ENCODE results near the gene TMEM134.
"Not testable (repeated sequence)": the region's sequence is repeated elsewhere in the genome, so short reads cannot be mapped to it uniquely, and the experiment has no call there.

Gene TMEM134

DNA sequence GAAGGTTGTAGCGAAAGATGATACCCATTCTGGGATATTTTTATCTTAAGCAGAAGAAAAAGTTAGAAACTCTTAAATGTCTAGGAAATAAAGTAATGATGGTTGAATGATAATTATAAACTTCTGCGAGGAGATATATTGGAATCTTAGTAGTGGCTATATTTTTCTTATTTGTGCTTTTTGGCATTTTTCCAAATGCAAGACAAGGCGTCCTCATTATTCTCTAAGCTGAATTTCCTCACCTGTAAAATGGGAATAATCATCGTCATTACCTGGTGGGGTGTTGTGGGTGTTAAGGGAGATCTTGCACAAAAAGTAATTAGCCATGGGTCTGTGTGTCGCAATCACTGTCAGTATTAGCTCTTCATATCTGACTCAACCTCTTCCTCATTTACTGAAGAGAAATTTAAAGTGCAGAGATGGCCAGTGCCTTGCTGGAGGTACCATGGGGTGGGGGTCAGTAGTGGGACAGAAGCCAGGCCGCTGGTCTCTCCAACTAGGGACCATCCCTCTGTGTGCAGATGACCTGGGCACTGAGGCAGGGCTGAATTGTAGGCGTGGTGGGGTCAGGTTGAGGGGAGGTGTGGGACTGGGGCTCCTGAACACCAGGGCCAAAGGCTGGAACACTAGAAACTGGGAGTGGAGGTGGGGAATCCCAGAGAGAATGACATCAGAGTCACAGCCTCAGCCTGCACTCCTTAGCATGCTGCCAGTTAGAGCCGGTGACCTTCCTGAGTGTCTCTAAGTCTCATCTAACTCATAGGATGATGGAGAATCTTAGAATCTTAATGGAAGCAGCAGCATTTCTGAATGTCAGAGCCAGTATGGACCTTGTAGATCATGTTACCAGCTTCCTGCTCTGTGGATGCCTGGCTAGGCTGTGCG, 32.0 kb upstream of the TMEM134 start:
- no peak for DNase-seq

DNA sequence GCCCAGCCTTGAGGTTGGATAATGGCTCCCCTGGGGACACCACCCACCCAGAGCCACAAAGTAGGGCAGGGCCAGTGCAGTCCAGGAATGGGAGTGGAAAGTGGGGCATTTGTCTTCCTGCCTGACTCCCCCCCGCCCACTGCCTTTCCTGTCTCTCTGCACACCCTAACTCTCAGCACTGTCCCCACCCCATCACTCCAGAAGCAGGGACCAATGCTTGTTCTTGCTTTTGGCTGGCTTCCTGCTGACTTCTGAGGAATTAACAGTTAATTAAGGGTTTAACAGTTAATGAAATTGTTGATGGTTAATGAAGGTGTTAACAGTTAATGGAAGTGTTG, 31.4 kb upstream of the TMEM134 start:
- no peak for DNase-seq

DNA sequence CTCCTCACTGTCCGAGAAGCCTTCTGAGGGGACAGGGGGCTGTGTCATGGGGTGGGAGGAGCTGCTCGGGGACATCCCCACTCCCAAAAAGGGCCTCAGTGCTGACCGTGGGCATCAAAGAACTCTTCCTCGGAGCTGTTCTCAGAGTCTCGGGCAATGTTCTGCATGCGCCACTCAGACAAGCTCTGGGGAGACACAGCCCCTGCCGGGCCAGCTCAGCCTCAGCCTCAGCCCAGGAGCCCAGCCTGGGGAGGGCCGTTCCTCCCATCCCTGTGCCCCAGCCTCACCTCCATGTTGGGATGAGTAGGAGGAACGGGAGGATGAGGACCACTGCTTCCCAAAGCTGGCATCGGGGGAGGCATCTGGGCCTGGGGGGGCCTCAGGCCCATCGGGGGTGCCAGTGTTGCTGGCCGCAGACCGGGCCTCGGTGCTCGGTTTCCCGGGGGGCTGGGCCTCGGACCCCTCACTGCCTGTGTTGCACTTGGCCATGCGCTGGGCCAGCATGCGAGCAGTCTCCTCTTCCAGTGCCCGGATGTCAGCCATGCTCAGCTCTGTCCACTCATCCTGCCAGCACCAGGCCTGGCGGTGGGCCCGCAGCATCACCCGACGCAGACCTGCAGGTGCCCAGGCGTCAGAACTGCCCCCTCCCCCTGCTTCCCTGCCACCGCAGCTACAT, 30.9 kb upstream of the TMEM134 start:
- no peak for DNase-seq

DNA sequence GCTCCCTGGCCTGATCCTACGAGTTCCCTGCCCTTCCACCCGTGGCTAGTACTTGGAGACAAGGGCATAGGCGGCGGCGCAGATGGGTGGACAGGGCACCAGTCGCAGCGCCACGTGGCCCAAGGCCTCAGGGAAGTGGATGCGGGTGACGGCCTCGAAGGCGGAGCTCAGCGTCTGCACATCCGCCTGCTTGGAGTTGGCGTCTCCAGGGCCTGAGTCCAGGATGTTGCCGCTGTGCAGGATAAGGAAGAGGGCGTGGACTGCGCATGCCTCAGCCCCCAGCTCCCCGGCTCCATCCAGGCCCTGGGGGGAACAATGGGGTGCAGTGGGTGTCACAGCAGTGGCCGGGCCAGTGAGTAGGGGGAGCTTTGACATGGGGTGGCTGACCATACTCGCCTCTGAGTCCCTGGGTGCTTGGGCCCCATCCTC, 29.5 kb upstream of the TMEM134 start:
- no peak for DNase-seq

DNA sequence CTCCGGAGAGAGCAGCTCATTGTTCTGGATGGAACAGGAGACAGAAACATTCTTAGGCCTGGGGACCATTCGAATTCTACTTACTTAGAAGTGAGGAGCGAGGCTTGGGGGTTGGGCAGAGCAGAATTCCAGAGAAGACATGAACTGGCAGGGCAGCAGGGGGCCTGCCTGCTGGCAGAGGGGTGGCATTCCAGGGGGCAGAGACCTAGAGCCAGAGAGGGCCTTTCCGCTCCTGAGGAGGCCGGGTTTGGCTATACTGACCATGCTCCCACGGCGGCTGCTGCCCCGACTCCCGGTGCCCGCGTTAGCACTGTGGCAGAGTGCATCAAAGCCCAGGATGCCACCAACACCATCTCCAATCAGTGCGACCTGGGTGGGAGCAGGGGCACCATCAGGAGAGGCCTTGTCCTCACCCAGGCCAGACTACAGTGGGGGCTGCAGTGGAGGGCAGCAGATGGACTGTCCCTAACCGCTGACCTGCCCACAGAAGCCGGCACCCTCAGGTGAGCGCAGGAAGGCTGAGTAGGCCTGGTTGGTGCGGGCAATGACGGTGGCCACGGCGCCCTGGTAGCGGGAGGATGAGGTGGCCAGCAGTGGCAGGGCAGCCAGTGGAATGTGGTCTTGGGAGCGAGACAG, 28.7 kb upstream of the TMEM134 start:
- no peak for DNase-seq

DNA sequence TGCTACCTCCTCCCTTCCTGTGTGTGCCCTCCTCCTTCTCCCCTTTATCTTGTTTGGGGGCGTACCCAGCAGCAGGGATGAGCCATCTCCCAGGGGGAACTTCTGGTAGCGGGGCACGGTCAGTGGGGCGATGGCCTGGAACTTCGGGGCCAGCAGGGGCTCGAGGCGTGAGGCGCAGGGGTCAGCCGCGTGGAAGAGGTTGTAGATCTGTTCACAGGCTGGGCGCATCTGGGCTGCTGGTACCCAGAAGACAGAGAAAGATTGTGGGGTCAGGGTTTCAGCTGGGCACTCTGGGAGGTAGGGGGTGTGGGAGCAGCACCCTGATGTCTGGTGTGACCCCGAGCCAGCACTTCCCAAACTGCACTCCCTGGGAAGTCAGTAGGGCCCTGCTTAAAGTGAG, 27.1 kb upstream of the TMEM134 start:
- DNase-seq: no peak

DNA sequence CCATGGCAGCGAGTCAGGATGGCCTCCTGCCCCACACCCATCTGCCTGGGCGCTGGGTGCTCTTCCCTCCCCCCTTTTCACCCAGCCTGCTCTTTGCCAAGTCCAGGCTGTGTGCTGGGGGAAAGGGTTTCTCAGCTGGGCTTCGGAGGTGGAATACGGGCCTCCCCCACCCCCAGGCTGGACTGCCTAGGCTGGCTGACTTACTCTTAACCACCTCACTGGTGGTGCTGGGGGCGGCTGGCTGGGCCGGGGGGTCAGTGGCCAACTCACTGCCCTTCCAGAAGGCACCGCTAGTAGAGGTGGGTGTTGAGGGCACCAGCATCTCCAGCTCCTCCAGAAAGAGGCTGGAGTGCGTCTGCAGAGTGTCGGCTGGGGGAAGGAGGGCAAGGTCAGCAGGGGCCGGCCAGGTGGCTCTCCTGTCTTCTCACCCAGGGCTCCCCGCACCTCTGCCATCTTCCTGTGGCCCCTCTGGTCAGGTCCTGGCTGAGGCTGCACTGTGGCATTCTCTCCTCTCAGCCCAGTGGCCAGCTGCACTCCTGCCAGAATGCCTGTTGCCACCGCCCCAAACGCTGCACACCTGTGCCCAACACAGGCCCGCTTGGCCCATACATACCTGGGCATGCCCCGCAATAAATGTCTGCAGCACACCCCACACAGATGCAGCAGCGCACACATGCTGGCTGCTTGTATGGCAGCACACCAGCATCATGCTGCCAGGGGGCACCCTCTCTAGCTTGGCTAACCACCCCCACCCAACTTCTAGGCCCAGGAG, 26.4 kb upstream of the TMEM134 start:
- DNase-seq: no peak

DNA sequence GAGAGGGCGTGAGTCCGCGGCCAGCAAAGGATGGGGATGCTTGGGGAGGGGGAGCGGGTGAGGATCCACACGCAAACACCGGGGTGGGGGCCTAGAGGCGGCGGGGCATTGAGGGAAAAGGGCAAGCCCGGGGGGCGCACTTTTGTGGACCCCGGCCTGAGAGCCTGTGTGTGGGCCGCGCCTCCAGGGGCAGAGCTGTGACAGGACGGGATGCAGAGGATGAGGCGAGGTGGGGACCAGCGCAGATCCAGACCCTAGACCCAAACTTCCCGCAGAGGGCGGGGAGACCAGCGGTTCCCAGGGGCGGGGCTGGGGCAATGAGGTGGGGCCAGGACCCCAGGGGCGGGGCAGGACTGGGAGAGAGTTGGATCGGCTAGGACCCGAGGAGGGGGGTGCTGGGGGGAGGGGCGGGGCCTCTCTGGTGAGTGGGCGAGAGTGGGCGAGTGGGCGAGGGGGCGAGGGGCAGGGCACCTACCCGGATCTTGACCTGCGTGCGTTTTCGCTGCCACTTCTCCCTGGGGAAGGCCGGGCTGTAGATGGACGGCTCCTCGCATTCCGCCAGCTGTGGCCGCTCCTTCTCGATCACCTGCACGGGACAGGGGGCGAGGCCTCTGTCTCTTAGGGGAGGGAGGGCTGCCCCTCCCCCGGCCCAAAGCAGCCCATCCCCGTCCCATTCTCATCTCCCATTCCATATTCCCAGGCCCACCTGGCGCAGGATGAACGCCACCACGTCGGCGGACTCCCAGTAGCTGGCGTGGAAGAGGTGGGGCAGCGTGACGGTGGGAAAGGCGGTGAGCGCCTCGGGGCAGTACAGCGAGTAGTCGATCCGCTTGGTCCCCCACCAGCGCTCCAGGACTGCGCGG, 25.6 kb upstream of the TMEM134 start:
- DNase-seq: no peak

DNA sequence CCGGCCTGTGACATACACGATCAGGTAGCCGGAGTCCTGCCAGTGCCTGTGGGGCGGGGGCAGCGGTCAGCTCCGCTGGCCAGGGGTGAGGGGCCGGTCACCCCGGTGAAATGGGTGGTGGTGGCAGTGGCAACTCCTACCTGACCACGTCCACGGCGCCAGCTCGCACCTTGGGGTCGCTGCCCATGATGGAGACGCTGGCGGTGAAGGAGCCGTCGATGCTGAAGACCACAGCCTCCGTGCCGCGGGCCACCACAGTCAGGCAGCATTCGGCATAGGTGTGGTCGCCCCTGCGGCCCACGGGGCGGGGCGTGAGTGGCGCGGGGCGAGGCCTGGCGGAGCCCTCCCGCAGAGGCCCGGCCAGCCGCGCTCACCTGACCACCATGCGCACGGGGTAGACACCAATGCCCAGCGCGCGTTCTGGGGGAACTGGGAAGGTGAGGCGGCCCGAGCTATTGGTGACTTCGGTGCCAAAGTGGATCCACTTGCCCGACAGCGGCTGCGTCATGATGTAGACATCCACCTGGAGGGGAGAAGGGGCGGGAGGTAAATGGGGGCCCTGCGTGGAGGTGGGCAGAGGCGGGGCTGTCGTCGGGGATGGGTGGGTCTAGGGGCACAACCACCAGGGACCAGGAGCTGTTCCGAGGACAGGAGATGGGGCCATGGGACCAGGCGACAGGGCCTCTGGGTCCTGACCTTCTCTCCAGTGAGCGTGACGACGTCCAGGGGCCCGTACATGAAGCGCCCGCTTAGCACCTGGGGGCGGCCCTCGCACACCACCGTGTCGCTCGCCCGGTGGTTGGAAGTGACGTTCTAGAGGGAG, 24.7 kb upstream of the TMEM134 start:
- DNase-seq: no peak

DNA sequence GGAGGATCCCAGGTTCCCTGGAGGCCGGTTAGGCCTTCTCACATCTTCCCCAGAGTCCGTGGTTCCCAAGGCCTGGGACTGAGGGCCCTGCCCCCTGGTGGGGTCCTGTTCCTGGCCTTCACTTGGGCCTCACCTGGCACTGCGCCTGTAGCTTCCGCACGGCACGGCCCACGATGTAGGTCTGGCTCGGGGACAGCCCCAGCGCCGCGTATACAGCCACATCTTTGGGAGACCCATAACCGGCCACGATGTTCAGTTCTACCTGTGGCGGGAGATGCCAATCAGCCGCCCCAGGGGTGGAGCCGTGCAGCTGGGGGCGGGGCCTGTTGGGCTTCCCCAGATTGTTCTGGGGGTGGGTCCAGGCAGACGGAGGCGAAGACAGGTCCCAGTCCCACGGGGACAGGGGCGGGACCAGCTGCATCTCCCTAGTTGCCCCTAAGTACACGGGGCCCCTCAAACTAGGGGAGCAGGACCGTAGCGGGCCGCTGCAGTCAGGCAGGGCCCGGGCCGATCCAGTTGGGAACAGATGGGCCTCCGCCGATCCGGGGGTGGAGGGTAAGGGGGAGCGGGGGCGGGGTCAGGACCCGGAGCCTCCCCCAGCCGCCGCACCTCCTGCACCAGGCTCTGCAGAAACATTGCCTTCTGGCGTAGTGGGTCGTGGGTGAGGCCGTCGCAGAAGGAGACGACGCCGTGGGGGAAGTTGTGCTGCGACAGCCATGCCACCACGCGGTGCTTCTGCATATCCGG, 23.9 kb upstream of the TMEM134 start:
- DNase-seq: no peak

DNA sequence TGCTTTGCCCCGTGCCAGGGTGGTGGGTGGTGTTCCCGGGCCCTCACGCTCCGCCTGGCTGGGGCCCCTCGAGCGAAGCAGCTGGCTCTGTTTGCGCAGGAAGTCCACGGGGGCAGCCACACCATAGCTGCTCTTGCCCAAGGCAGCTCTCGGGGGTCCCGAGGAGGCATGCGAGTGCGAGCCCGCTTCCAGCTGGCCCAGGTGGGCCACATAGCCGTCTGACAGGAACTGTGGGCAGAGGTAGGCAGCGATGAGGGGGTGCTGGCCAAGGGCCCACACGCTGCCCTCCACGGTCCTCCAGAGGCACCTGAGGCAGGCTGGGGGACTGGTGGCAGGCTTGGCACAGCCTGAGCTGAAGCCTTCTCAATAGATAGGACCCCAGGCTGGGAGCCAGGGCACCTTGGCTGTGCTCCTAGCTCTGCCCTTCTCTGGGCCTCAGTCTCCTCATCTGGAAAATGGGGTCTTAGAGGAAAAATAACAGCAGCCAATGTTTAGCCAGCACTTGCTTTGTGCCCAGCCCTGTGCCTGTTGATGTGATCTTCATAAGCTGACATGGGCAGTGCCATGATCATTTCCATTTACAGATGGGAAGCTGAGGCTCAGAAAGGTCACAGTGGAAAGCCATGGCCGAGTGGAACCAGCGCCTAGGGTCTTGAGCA, 23.1 kb upstream of the TMEM134 start:
- no peak for DNase-seq

DNA sequence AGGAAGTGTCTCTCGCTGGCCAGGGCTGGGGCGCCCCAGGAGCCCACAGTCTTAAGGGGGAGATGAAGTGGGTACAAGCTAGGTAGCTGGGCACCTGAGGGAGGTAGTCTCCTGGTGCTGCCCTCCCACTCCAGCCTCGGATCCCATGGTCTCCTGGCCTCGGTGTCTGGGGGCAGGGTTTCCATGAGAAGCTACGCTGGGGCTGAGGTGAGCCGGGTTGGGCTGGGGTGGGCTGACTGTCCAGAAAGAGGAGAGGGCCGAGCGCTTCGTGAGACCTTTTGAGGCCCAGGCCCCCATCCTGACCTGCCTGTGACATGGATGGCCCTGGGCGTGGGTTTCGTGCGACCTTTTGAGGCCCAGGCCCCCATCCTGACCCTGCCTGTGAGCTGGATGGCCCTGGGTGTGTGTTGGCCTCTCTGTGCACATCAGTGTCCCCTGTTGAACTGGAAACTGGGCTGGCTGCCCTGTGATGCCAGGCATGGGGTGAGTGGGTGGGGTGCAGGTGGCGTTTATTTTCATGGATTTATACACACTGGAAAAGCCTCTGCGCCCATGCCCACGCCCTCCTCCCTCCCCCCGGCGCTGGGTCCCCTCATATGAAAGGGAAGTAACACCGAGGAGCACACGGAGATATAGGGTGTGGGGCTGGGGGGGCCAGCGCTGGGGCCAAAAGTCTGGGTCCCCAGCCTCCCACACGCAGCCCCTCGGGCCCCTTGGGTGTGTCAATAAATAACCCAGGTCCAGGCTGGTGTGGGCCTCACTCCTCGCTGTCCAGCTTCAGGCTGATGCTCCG, 22.4 kb upstream of the TMEM134 start:
- no peak for DNase-seq

DNA sequence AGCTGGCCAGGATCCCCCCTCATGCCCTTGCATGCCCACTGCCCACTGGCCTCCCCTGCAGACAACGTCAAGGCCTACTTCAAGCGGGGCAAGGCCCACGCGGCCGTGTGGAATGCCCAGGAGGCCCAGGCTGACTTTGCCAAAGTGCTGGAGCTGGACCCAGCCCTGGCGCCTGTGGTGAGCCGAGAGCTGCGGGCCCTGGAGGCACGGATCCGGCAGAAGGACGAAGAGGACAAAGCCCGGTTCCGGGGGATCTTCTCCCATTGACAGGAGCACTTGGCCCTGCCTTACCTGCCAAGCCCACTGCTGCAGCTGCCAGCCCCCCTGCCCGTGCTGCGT, 21.6 kb upstream of the TMEM134 start:
- DNase-seq: no peak

DNA sequence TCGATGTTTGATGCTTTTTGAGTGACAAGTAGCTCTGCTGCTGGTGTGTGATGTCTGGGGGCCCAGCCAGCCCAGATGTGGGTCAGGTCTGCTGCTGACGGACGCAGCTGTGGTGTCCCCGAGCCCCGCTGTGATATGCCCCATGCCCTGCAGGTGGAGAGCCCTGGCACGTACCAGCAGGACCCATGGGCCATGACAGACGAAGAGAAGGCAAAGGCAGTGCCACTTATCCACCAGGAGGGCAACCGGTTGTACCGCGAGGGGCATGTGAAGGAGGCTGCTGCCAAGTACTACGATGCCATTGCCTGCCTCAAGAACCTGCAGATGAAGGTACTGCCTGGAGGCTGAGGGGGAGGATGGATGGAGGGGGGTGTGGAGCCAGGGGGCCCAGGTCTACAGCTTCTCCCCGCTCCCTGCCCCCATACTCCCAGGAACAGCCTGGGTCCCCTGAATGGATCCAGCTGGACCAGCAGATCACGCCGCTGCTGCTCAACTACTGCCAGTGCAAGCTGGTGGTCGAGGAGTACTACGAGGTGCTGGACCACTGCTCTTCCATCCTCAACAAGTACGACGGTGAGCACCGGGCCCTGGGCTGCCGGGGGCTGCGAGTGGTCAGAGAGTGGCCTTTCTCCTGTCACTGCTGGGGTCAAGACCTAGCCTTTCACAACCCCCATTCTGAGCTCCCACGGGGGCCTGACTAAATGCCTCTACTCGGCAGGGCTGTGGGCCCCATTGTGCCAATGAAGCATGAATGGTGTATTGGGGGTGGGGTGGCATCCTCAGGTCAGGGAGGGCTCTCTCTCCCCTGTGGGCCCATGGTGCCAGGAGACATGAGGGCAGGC, 21.1 kb upstream of the TMEM134 start:
- no peak for DNase-seq

DNA sequence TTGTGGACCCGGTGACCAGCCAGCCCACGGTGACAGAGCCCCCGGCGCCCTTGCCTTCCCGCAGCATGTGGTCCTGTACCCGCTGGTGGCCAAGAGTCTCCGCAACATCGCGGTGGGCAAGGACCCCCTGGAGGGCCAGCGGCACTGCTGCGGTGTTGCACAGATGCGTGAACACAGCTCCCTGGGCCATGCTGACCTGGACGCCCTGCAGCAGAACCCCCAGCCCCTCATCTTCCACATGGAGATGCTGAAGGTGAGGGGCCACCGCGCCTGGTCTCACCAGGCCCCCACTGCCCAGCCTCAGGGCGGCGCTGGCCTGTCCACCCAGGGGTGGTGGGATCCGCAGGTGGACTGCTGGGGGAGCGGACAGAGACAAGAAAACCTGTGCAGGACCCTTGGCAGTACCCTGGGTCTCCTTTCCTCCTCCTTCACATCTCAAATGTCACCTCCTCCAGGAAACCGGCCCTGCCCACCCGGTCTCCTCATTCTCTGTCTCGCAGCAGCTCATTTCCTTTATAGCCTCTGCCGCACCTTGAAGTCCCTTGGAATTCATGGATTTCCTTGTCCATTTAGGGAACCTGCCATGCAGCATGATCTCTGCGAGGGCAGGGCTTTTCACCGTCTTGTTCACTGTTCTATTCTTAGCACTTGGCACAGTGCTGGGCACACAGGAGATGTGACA, 20.3 kb upstream of the TMEM134 start:
- DNase-seq: no peak

DNA sequence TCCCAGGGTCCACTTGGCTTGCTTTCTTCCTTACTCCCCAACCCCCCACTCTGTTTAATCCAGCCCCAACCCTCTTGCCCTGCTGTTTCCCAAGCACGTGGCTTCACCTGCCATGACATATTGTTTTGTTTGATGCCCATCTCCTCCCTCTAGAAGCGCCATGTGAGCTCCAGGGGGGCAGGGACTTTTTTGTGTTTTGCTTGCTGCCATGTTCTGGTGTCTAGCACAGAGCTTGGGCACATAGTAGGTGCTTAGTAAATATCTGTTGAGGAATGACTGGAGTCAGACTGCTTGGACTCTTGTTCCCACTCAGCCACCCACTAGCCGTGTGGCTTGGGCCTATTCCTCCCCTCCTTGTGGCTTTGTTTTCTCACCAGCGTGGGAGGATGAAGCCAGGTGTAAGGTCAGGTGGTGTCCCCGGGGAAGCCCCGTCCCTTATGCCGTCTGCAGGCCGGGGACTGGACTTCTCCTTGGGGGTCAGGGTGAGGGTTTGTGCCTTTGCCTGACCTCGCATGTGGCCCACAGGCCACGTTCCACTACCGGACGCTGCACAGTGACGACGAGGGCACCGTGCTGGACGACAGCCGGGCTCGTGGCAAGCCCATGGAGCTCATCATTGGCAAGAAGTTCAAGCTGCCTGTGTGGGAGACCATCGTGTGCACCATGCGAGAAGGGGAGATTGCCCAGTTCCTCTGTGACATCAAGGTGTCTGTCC, 17.6 kb upstream of the TMEM134 start:
- no peak for DNase-seq

DNA sequence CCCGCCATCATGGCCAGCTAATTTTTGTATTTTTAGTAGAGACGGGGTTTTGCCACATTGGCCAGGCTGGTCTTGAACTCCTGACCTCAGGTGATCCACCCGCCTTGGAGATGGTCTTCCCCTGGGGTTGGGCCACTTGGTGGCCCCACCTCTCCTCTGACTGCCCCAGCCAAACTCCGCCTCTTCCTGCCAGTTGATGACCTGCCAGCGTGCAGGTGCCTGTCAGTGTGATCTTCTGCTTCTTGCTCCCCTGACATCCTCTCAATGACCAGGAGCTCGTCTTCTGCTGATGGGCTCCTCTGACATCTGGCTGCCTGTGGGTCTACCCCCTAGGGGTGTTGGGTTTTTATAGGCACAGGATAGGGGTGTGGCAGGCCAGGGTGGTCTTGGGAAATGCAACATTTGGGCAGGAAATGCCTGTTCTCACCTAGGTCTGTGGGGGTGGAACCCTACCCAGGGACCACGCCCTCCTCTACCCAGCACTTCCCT, 16.9 kb upstream of the TMEM134 start:
- not testable (repeated sequence) for DNase-seq

Measured in fibroblast of skin of scalp (primary cell).